ENCODE measurements around the gene EDA.
"Not testable (repeated sequence)": the region's sequence is repeated elsewhere in the genome, so short reads cannot be mapped to it uniquely, and the experiment has no call there.

Gene EDA

DNA sequence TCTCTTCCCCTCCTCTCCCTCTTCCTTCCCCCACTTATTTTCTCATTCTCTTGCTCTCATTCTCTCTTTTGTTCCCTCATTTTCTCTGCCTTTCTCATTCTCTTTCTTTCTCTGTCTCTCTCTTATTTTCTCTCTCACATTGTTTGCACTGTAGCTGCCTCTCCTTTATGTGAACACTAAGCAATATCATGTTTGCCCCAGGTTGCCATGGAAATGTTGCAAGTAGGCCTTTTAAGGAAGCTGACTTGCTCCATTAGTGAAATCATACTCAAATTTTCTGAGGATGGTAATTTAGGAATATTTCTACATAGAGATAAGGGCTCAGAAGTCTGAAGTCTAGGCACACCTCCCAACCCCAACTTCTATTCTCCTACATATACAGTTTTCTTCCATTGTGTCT lies 130.1 kb downstream of the EDA start:
- DNase-seq (ENCODE audit: low spot score) = no peak

DNA sequence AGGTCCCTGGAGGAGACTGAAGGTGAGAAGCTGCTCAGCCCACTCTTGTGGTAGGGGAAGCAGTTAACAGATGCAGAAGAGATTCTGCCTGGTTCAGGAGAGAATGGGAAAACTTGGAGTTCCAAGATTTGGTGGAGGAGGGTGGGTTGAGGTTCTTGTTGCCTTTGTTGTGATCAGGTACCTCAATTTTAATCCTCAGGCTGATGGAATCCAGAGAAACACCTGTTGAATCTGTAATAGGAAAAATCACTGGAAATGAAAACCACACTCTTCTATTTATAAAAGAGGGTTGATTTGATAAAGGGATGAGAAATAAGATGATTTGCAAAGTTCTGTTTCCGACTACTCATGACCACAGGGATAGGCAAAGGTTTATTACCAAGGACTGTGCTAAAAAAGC lies 132.1 kb downstream of the EDA start:
- DNase-seq (ENCODE audit: low spot score) = no peak

GRCh38 chrX:69759921-69760625 lies 144.2 kb downstream of the EDA start:
- no peak for DNase-seq (ENCODE audit: low spot score)

GRCh38 chrX:69761633-69762032 lies 145.7 kb downstream of the EDA start:
- no peak for DNase-seq (ENCODE audit: low spot score)

DNA sequence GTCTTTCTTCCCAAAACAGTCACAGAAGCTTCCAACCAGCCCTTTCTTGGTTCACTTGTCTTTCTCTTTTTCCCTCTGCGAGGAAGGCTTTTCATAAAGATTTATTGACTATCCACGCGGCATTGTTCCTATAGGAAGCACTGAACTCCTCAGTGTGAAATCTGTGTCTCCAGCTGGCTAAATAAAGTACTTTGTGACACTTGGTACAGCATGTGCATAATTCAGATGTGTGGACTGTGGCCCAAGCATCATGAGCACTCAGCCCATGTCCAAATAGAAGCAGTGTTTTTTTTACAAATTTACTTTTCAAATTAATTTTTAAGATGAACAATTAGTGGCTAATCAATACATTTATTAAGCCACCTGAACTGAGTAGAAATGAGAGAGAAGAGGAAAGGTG lies 146.4 kb downstream of the EDA start:
- DNase-seq (ENCODE audit: low spot score) = no peak

DNA sequence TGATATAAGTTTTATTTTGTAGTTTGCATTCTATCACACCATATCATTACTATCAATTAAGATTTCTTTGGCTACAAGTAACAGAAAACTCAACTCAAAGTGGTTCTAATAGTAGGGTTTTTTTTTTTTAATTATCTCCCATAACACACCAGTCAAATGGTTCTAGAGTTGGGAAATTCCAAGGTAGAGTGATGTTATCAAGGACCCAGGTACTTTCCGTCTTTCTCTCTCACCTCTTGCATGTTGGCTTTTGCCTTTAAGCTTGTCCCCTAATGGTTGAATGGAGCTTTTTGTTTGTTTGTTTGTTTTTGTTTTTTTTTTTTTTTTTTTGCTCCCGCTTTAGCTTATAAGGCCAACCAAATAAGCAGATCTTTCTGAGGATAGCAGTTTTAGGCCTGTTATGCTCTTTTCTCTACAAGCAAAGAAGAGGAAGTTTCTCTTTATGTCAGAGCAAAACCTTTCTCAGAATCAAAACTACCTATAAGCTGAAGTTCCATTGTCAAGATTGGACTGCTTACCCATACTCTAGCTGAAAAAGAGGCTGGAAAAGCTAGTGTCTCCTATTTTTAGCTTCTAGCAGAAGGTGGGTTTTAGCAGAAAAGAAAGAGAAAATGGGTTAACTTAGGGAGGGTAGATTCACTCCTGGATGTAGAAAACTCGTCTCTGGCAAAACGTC lies 177.5 kb downstream of the EDA start:
- DNase-seq (ENCODE audit: low spot score) = no peak

GRCh38 chrX:69795702-69796101 lies 179.8 kb downstream of the EDA start:
- no peak for DNase-seq (ENCODE audit: low spot score)

GRCh38 chrX:69807400-69807799 lies 191.5 kb downstream of the EDA start:
- DNase-seq (ENCODE audit: low spot score) = no peak

GRCh38 chrX:69808375-69808774 lies 192.5 kb downstream of the EDA start:
- no peak for DNase-seq (ENCODE audit: low spot score)

DNA sequence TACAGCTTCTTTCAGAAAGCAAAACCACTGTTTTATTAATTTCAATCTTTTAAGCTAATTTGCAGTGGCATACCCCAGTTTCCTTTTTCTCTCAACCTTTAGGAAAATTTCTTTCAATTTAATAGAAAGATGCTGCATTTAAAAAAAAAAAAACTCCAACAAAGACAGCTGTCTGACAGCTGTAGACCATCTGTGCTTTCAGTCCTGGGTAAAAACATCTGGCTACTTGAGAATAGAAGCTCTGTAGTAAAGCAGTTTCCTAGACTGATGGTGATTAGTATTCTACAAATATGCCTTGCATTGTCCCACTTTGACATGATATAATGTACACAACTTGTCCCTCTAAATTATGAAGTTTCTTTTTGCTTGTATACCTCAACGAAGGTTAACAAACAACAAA lies 197.8 kb downstream of the EDA start:
- DNase-seq (ENCODE audit: low spot score) = no peak

DNA sequence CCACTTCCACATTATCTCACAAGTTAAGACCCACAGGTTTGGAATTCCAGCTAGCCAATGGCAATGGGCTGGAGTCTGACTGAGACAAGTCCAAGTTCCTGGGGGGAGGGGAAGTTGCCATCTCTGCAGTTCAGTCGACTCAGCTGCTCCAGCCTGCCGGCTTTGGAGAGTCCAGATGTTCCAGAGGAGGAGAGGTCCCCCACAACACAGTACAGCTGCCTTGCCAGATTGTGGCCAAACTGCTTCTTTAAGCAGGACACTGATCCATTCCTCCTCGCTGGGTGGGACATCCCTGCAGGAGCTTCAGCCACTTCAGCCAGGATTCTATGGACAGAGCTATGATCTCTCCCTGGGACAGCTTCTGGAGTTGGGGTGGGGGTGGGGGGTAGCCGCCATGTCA lies 199.2 kb downstream of the EDA start:
- no peak for DNase-seq (ENCODE audit: low spot score)

GRCh38 chrX:69815519-69815918 lies 199.6 kb downstream of the EDA start:
- DNase-seq (ENCODE audit: low spot score) = no peak

- no peak for DNase-seq (ENCODE audit: low spot score)
These were observed 228.7 kb downstream of the EDA start for GRCh38 chrX:69844636-69845035.

DNA sequence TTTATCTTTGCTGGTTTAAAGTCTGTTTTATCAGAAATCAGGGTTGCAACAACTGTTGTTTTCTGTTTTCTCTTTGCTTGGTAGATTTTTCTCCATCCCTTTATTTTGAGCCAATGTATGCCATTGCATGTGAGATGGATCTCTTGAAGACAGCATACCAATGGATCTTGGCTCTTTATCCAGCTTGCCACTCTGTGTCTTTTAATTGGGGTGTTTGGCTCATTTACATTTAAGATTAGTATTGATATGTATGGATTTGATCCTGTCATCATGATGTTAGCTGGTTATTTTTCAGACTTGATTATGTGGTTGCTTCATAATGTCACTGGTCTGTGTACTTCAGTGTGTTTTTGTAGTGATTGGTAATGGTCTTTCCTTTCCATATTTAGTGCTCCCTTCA lies 244.1 kb downstream of the EDA start:
- DNase-seq (ENCODE audit: low spot score) = not testable (repeated sequence)

- DNase-seq (ENCODE audit: low spot score) = no peak
These were observed 260.3 kb downstream of the EDA start for GRCh38 chrX:69876221-69876620.

GRCh38 chrX:69884210-69884609 lies 268.3 kb downstream of the EDA start:
- DNase-seq (ENCODE audit: low spot score) = no peak

DNA sequence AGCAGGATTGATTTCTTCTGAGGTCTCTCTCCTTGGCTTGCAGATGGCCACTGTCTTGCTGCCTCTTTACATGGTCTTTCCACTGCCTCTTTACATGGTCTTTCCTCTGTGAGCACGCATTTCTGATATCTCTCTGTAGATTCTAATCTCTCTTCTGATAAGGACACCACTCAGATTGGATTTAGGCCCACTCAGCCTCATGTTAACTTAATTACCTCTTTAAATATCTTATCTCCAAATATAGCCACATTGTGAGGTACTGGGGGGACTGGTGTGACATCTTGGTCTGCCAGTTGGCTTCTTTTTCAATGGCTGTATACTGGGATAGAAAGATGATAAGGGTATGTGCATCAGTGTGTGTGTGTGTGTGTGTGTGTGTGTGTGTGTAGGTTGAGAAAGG lies 280.1 kb downstream of the EDA start:
- no peak for DNase-seq (ENCODE audit: low spot score)

DNA sequence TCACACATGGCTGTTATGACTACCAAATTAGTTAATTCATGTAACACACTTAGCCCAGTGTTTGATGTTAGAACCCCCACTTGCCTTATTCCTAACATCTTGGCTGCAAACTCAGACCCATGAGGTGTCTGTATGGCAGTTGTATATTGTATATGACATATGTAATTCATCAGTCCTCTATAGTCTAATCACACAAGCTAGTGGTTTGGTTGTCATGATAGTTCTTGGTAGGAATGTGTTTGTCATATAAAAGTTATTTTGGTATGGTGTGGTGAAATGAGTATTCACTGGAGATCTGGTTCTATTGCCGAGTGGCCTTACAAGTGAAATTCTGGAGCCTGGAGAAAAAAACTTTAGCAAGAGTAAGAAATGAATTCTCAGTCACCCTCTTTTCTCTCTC lies 284.6 kb downstream of the EDA start:
- DNase-seq (ENCODE audit: low spot score) = no peak

DNA sequence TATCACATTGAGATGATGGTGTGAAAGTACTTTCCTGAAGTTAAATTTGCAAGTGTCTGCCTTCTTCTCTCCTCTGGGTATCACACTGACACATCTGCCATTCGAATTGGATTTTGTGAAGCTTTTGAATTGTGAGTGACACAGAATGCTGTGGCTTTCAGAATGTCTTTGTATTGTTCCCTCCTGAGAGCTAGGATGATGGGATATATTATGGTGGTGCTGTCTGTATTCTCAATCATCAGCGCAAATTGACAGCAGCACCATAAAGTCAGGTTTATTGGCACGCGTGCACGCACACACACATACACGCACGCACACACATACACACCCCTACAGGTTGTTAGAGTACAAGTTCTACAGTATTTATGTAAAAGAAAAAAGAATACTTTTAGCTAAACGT lies 290.5 kb downstream of the EDA start:
- DNase-seq (ENCODE audit: low spot score) = no peak

DNA sequence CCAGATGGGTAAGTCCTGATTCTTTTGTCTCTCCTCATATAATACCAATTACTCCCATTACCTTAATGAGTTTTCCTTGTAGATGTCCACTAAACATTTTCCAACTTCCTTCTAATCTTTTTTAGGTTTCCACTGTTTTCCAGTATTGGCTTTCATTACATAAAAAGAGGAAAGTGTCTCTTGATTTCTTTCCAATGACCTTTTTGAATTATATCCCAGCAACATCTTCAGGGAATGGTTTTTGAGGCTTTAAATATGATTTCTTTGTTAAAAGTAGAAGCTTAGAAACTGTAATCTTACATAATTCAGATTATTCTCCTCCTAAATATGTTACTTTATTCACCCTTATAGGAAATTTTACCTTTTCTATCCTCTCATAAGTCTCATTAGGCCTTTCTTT lies 298.9 kb downstream of the EDA start:
- no peak for DNase-seq (ENCODE audit: low spot score)

- no peak for DNase-seq (ENCODE audit: low spot score)
These were observed 303.8 kb downstream of the EDA start for GRCh38 chrX:69919749-69920148.

DNA sequence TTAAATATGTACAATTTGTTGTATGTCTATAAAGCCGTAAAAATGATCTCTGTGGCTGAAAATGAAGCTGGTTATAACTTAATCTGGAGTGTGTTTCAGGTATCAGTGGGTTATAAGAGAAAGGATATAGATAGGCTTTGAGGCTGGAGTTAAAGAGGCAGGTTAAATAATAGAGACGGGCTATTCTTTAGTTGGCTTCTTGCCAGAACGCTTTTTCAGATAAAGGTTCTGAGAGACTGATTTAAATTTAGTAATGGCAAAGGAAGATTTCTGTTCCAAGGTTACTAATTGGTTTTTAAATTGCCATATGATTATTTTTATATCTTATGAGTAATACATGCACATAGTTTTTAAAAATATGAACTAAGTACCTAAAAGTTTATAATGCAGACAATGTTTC lies 316.4 kb downstream of the EDA start:
- no peak for DNase-seq (ENCODE audit: low spot score)

- DNase-seq (ENCODE audit: low spot score) = no peak
These were observed 332.4 kb downstream of the EDA start for GRCh38 chrX:69948276-69948797.

- no peak for DNase-seq (ENCODE audit: low spot score)
These were observed 335.8 kb downstream of the EDA start for GRCh38 chrX:69951753-69952152.

Data from CD4-positive, alpha-beta T cell treated with Interleukin-15 for 4 hours (primary cell).